Measurements from ENCODE around the gene TSSK6.

Gene TSSK6

DNA sequence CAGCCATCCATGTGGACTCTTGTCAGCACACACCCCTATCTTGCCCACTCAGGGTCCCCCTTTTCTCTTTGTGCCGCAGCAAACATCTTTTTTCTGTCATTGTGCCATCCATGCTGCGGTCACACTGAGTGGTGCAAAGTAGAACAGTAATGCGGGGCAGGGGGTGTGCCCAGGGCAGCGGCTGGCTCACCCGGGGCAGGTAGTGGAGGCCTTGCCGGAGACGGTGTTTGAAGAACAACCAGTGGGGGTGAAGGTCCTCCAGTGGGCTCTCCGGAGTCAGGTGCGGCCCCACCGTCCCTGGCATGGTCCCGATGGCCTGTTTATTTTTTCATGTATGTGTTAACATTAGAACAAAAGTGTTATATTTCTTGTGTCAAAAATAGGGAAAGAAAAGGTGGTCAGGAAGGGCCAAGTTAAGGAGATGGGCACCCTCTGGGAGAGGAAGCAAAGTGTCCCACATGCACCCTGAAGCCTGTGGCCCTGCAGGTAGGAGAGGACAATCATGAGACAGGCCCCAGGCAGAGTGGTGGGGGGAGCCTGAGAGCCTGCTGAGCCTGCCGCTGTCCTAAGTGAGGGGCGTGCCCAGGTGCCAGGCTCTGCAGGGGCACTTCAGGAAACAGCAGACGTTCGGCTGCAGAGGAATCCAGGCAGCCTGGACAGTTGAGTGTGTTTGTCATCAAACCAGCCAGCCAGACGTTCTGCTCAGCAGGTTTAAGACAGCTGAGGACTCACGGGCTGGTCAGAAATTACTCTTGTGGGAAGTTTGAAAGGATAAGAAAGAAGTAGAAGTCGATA, 12.3 kb downstream of the TSSK6 start:
- DNase-seq = no peak

DNA sequence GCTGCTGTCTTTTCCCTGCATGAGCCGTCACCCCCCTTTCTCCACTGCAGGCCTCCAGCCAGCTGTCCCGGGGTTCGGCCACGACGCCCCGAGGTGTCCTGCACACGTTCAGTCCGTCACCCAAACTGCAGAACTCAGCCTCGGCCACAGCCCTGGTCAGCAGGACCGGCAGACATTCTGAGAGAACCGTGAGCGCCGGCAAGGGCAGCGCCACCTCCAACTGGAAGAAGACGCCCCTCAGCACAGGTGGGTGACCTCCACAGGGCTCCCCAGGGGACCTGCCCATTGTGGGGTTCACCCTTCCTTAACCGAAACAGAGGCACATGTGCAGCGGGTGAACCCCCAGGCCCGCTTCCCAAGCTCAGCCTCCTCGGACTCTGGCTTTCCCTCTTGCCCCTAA, 13.1 kb downstream of the TSSK6 start:
- DNase-seq = no peak

DNA sequence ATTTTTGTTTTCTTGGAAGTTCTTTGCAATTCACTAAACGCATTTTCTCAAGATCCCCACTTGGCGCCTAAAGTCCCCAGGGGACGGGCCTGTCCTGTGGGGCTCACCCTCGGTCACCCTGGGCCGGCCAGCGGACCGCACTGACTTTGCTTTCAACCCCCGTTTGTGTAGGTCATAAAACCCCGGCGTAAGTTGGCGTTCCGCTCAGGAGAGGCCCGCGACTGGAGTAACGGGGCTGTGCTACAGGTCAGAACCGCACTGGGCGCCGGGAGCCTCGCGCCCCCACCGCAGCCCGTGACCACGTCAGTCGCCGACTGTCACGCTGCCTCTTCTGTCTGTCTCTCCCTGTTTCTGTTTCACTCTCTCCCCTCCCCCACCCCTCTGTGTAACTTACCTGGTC, 13.6 kb downstream of the TSSK6 start:
- no peak for DNase-seq

DNA sequence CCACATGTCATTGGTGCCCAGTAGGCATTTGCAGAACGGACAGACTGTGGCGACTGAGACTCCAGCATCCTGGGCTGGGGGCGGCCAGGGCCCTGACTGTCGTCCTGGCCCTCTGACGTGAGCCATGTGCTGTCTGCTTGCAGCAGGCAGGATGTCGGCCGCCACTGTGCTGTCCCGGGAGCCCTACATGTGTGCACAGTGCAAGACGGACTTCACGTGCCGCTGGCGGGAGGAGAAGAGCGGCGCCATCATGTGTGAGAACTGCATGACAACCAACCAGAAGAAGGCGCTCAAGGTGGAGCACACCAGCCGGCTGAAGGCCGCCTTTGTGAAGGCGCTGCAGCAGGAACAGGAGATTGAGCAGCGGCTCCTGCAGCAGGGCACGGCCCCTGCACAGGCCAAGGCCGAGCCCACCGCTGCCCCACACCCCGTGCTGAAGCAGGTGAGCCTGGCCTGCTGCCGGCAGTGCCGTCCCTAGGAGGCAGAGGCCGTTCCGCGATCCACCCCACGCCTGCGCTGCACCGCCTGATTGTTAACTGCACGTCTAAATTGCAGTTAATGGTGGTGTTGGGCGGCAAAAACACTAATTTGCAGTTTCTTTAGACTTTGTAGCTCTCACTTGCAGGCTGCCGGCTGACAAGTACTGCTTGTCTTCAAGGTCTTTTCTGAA, 14.2 kb downstream of the TSSK6 start:
- DNase-seq = no peak

DNA sequence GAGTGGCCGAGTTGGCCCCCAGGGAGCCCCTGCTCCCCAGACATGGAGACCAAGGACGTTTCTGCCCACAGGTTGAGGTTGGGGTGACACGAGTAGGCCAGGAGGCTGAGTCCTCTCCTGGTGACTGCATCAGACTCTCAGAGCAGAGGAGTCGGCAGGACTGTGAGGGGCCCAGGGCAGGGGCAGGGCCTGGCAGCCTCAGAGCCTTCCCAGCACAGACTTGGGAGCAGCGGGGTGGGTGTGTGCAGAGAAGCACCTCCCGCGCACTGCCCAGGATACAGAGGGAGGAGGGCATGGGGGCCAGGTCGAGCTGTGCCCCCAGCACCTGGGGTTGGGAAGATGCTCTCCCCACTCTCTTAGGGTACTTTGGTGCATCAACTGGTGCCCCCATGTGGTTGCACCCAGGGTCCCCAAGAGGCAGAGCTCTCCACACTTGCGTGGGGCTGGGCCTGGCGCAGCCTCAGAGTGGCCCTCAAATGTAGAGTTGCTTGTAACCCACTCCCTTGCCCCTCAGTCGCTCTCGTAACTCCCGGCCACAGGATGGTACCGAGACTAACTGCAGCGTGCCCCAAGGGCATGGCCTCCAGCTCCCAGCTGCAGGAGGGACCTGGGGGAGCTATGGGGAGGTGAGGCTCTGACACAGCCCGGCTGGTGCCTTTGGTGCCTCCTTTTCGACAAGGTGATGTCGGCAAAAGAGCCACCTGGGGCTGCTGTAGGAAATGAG, 15.9 kb downstream of the TSSK6 start:
- no peak for DNase-seq

DNA sequence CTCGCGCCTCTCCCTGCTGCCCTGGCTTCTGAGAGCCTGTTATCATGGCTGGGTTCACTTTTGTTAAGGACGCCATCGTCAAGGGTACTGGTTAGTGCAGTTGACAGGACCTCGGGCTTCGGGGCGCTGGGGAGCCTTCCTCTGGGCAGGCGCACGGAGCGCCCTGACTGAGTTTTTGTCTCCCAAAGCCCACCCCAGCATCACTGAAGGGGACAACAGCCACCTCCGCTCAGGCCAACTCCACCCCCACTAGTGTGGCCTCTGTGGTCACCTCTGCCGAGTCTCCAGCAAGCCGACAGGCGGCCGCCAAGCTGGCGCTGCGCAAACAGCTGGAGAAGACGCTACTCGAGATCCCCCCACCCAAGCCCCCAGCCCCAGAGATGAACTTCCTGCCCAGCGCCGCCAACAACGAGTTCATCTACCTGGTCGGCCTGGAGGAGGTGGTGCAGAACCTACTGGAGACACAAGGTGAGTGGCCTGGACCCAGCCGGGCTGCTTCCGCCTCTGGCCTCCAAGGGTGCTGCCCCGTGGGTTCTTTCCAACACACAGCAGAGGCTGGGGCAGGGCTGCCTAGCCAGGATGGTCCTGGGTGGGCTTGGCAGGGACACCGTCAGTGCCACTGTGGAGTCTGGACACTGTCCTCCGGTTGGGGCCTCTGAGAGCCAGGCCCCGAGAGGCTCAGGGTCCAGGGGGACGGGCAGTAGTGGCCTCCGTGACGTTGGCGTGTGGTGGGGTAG, 16.9 kb downstream of the TSSK6 start:
- no peak for DNase-seq

DNA sequence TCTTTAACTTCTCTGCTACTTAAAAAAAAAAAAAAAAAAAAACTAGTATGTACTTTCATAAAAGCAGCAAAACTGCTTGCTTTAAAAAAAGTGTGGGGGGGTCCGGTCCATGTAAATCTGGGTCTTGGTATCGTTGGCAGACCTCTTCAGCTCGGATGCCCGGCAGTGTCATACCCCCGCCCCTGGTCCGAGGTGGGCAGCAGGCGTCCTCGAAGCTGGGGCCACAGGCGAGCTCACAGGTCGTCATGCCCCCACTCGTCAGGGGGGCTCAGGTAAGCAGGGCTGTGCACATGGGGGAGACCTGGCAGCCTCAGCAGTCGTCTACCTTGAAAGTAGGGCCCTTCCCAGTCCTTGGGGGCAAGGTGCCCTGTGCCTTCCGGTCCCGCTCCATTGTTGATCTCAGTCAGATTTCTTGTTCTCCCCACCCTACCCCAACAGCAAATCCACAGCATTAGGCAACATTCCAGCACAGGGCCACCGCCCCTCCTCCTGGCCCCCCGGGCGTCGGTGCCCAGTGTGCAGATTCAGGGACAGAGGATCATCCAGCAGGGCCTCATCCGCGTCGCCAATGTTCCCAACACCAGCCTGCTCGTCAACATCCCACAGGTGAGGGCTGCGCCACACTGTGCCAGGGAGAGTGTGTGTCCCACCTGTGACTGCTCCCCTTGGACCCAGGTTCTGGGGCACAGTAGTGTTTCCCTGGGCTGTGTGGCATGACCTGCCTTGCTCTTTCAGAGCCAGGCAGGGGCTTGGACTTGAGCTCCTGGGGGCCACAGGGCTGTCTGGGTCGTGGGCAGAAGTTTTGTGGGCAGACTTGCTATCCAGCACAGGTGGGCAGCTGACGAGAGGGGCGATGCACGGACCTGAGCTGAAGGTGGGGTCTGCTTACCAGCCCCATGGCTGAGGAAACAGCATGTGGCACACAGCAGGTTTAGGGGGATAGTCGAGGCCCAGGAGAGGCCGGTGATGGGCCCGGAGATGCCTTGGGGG, 19.4 kb downstream of the TSSK6 start:
- no peak for DNase-seq

DNA sequence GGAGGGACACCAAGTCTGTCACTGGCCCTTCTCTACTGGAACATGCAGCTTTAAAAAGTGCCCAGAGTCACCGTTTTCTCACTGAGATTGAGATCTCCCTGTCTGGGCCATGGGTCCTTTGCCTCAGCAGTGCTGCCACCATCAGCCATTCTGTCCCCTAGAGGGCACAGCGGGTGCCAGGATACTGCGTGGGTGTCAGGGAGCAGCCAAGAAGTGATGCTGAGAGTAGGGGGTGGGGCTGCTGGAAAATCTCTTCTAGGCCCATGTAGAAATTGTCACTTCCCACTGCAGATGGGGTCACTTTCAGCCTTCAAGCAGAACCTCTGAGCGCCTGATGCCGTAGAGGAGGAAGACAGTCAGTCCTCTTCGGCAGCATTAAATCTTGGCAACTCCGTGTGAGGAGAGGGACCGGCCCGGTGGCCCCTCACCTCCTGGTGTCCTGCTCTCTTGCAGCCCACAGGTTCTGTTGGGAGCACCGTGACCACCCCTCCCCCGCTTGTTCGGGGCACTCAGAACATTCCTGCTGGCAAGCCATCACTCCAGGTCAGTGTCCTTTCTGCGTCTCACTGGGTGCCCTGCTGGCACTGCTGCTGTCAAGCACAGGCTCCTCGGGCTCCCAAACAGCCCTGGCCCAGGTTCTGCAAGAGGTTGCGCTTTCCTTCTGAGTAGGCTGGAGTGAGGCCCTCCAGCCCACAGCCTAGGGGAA, 21.4 kb downstream of the TSSK6 start:
- no peak for DNase-seq

DNA sequence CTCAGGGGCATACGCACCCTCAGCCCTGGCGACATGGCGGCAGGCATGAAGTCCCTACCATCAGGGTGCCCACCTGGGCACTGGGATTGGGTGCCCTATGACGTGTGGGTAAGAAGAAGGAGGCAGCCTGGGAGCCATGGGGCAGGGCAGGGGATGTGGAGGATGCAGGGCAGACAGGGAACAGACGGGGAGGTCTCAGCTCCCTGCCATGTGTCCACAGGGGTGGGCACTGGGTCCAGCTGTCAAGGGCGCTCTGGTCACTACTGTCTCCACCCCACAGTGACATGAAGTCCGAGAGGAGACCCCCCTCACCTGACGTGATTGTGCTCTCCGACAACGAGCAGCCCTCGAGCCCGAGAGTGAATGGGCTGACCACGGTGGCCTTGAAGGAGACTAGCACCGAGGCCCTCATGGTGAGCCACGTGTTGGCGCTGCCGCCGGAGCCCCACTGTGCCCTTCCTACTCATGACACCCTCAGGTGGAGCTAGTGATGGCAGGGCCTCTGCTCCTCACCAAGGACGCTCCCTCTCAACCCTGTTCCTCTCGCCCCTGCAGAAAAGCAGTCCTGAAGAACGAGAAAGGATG, 23.2 kb downstream of the TSSK6 start:
- DNase-seq = no peak

DNA sequence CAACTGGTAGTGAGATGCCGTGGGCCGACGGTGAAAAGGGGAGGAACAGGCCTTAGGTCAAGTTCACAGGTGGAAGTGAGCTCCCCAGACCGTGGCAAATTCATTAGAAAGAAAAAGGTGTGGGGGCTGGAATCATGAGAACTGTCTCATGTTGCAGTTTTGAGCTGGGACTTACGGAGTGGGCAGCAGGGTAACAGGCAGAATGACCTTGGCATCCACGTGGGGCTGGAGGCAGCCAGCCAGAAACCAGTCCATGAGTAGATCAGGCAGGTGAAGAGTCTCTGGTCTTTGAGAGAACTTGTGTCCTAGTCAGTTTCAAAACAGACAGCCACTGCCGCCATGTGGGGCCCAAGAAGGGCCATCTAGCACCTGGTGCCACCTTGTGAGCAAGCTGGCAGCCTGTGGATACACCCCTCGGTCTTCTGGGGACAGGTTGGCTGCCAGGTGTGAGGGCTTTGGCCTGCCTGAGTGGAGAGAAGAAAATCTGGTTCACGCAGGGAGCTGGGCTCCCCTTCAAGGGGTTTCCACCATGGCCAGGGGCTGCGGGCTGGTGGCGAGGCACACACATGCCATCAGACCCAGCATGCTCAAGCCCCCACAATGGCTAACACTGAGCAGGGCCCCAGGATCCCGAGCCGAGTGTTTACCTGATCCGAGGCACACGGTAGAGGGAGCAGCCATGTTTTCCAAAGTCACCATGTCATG, 23.9 kb downstream of the TSSK6 start:
- no peak for DNase-seq

DNA sequence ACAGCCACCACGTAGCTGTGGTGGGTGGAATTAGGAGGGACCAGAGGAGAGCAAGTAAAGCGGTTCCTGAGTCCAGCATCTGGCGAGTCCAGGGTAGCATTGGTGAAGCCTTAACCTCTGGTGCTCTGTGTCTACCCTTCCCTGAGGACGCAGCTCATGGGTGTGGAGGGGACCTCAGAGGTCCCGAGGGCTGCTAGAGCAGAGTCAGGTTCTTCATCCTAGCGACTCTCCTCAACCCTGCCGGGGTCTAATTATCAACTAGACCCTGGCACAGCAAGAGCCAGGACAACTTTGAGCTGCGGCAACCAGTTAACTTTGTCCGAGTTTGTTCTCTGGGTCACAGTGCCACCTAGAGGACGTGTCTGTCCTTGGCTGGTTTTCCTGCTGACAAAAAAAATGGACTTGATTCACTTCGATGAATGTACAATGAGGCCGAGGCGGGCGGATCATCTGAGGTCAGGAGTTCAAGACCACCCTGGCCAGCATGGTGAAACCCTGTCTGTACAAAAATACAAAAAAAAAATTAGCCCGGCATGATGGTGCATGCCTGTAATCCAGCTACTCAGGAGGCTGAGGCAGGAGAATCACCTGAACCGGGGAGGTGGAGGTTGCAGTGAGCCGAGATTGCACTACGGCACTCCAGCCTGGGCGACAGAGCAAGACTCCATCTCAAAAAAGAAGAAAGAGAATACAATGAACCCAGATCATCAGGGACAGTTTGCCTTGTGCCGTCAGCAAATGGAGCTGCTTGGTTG, 25.0 kb downstream of the TSSK6 start:
- DNase-seq = peak; percentile 75

DNA sequence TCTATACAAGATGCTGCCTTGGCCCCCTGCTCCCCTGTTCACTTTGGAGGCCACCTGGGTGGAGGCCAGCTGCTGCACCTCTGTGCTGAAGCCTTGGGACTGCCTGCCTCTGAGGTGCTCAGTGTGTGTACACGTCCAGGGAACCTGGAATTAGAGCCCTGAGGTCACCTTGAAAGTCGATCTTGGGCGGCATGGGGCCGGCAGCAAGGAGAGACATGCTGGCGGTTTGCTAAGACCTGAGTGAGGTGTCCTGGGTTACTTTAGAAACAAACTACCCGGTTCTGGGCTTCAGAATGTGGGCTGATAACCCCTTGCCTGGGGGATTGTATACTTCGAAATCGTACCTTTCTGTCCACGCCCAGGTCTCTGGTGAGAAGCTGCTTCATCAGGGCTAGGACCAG, 25.5 kb downstream of the TSSK6 start:
- DNase-seq = peak; percentile 28

DNA sequence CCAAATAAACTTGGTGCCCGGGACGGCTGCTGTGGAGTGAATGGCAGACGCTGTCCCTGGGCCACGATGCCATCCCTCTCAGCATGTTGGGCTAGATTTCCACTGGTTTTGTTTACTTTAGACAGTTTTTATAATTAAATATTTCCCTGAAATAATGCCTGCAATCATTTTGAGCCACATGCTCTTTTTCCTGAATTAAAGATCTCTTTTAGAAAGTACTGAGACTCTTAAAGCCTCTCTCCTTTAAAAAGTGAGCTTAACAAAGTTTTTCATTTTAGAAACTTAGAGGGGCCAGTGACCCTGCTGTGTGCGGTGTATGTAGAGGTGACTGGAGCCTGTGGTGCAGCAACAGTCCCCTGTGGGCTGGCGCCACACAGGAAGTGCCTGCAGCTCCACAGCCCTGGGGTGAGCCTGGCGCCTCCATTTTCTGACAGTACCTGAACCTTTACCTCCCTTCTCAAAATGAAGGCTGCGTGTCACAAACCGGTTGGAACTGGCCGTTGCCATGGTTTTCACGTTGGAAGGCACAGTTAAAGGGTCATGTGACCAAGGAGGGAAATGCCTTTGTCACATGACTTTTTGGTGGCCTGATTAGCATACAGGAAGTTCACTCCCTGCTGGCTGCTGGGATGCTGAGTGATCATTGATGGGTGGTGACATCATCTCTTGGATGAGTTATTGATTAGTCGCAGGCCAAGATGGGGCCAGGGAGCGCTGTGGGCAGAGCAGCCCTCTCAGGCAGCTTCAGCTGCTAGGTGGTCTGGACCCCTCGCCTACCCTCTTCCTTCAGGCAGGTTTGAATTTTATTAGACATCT, 26.3 kb downstream of the TSSK6 start:
- peak; percentile 75 for DNase-seq

DNA sequence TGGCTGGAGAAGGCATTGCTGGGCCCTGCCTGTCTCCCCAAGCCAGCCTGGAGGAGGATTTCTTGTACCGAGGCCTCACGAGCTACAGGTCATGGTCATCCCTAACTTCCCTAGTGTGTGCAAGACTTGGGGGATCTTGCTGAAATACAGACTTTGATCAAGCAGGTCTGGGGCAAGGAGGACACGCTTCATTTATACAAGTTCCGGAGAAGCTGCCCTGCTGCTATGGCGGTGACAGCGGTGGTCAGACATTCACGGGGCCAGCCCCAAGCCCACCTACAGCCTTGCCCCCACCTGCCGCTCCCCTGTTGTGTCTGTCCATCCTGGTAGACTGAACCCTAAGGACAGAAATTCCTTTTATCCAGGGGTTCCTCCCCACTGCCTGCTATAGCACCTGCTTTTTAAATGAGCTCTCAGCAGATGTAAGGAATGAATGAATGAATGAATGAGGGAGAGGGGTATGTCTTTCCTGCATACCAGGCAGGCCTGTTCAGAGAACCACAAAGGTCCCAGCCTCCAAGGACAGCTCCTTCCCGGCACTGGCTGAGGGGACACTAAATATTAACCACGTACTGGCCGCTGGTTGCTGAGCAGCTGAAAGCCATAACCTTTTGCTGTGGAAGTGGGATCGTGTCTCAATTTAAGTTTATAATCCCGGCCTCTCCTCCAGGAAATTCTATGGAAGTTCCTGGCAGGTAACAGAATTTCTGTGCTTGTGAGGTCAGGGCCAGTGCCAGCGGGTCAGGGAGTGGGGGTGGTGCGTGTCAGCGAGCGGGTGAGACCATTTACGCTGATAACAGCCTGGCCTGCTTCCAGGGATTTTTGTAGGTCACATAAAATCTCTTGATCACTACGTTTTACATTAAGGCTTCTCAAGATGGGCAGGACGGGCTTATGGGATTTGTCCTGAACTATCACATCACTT, 27.1 kb downstream of the TSSK6 start:
- DNase-seq = no peak

DNA sequence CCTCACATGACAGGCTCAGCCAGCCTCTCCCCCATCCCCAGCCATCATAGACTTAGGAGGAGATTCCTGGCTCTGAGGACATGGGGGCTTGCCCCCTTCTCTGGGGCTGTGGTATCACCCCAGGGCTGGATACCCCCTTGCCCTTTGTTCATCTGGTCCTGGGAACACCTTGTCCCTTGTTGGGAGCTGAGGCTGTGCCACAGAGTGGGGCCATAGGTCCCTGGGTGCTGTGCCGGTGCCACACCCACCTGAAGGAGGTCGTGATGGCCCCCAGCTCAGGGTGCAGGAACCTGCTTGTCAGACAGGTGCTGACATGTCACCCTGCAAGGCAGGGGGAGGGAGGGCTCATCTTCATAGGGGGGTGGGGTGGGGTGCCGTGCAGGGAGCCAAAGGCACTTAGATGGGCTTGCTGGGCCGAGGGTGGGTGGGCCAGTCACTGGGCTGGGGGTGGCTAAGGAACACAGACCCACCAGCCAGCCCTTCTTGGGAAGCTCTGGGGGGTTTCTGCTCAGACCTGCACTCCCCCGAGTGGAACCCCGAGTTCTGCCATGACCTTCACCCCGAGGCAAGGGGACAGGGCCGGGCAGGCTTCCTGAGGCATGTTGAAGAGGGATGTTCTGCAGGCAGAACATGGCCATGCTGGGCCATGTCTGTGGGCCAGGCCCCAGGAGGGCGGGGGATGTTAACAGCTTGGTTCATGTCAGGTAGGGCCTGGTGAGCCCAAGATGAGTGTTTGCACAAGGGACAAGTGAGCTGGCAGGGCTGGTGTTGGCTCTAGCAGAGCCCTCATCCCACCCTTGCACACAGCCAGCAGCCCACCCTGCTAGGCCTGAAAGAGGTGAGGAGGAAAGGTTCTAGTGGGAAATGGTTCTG, 28.0 kb downstream of the TSSK6 start:
- no peak for DNase-seq

DNA sequence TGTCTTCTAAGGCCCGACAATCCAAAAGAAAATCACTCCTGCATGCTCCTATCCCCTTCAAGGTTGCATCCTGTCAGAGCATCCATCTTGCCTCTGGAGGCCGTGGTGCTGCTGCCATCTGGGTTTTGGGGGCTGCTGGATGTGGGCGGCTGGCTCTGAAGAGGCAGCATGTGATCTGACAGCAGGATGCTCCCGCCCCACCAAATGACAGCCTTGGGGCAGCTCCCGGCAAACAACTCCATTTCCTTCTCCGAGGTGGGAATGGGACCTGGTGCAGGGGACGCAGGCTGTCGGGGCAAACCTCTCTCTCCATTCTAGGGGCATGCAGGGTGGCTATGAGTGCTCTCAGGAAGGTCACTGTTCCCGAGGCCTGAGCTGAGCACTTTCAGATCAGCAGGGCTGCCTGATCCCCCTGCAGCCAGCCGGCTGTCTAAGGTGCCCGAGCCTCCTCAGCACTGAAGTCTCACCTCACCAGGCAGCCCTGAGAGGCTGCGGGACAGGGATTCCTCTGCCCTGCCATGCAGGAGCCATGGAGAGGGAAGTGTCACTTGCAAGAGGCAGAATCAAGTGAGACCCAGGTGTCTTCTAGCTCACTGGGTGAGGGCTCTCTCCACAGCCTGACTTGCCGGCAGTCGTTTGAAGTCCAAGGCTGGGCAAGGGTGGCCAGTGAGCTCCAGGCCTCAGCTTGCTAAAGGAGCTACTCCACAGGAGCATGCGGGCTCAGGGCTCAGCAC, 28.8 kb downstream of the TSSK6 start:
- peak; percentile 54 for DNase-seq

Data from NCI-H2171 treated with DMSO at 0.1 percent for 48 hours (cell line).